Ovary (tissue), 3 donors: Measurements from ENCODE around the gene SYNDIG1.

ENCODE experiments used
- CTCF ChIP-seq, 3 donors: fragments of 450-650 bp in 2 of 3; fragments of 200-600 bp in 1 of 3; IDR thresholded peaks; one replicate each; pipeline versions ENCODE4 v1.5.1 to v1.8.0; 2016 to 2022; ENCODE audit warnings: antibody characterized with exemption in 3 of 3, mild to moderate bottlenecking in 1 of 3
- EP300 ChIP-seq: sonication (generic); formaldehyde crosslinking; IDR thresholded peaks from one replicate; pipeline ENCODE4 v1.6.1; 2017; ENCODE audit warnings: antibody characterized with exemption
- POLR2A ChIP-seq: fragments of 450-650 bp; IDR thresholded peaks from one replicate; pipeline ENCODE4 v1.6.1; 2017; ENCODE audit warnings: antibody characterized with exemption, mild to moderate bottlenecking, moderate library complexity
- donor health status: DM: no; HTN: no; CAD: no.

GRCh38 chr20:24579475-24579874, 110.0 kb downstream of the SYNDIG1 start:
- TF ChIP-seq CTCF (IDR thresholded peaks at IDR 0.05), result no peak
- no peak for TF ChIP-seq POLR2A
- TF ChIP-seq EP300, result no peak
